AML-193 (cell line): ENCODE data around the gene HS3ST2.
"Not testable (repeated sequence)": the region's sequence is repeated elsewhere in the genome, so short reads cannot be mapped to it uniquely, and the experiment has no call there.

ENCODE experiments used
- DNase-seq, 2 experiments: peaks; one replicate each; lab custom pipeline; 2025; lab: John Stamatoyannopoulos, UW

HS3ST2 gene

GRCh38 chr16:22932032-22932771 lies 118.2 kb downstream of the HS3ST2 start:
- no peak for DNase-seq

GRCh38 chr16:22933173-22933572 lies 119.2 kb downstream of the HS3ST2 start:
- DNase-seq = peak; percentile 63 to 67

- DNase-seq = no peak
Observed at GRCh38 chr16:22934786-22935185, 120.8 kb downstream of the HS3ST2 start.

- no peak for DNase-seq
Observed at GRCh38 chr16:22937169-22937568, 123.2 kb downstream of the HS3ST2 start.

- no peak for DNase-seq
Observed at GRCh38 chr16:22938647-22939046, 124.7 kb downstream of the HS3ST2 start.

GRCh38 chr16:22939744-22940363 lies 125.9 kb downstream of the HS3ST2 start:
- DNase-seq = not testable (repeated sequence)

- DNase-seq = no peak
Observed at GRCh38 chr16:22941970-22942501, 128.1 kb downstream of the HS3ST2 start.

- no peak for DNase-seq
Observed at GRCh38 chr16:22942811-22943210, 128.8 kb downstream of the HS3ST2 start.

- DNase-seq = no peak
Observed at GRCh38 chr16:22945361-22945760, 131.4 kb downstream of the HS3ST2 start.

- DNase-seq = no peak
Observed at GRCh38 chr16:22946433-22946832, 132.5 kb downstream of the HS3ST2 start.

- DNase-seq = no peak
Observed at GRCh38 chr16:22948058-22948602, 134.2 kb downstream of the HS3ST2 start.

- peak; percentile 63 to 68 for DNase-seq
Observed at GRCh38 chr16:22948603-22949368, 134.8 kb downstream of the HS3ST2 start.

- DNase-seq = no peak
Observed at GRCh38 chr16:22955461-22956070, 141.6 kb downstream of the HS3ST2 start.

- no peak for DNase-seq
Observed at GRCh38 chr16:22961206-22961605, 147.2 kb downstream of the HS3ST2 start.

- no peak for DNase-seq
Observed at GRCh38 chr16:22962905-22963304, 148.9 kb downstream of the HS3ST2 start.
